CD1c-positive myeloid dendritic cell (primary cell): ENCODE data around the gene GALNT10.
A peak's percentile ranks its signal among the peaks of the same experiment; 100 is the strongest.

Experiments
- DNase-seq: peaks from one replicate; pipeline ENCODE4 v3.0.0-alpha.2; 2016; ENCODE audit errors: extremely low spot score

The GALNT10 gene

DNA sequence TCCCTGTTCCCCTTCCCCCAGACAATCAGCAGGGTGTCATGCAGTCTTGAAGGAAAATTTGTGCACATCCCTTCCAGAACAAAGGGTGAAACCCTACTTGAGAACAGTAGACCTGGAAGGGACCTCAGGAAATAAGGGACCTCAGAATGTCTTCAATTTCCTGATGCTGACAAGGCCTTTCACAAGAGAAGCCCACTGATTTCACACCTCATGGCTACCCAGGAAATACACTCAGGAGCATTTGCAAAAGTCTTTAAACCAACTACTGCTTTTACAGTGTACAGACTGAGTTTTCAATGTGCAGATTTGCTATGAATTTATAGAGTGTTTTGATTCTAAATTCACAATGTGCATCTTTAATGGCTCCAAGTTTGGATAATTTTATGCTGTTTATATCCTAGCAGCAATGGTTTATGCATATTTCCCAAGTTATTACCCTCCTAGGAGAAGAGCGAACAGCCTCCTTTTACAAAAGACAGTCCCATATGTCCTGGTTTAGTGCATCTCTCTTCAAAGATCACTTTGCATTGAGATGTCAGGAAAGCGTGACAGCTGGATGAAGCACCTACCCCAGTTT lies 74.8 kb downstream of the GALNT10 start:
- no peak for DNase-seq

DNA sequence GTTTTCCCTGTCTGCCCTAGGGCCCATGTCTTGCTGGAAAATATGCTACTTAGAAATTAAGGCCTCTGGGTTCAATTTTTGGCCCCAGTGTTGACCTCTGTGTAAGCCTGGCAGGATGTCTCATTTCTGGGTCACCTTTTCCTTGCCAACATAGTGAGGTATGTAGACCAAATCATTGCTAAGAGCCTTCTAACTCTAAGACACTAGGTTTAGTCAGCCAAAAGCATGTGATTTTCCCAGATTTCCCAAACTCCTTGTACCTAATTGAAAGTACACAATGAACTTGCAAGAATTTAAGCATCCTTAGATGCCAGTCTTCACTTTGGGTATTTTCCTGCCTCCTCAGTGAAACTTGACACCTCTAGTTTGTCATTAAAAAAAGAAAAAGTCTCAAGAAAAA lies 77.0 kb downstream of the GALNT10 start:
- no peak for DNase-seq

DNA sequence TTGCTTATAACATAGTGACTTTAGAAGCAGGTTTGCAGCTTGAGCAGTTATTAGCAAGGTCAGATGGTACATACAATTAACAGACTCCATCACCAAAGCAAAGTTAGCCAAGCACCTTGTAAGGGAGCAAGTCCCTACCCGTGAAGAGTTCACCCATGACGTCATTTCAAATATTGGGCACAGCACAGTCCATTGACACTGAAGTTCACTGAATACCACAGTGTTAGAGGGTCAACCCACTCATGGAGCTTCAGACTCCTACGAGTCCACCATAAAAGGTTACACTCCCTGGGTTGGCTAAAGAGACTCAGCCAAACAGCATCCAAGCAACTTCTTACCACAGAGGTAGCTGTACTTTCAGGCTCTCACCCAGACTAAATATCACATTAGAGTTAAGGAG lies 77.5 kb downstream of the GALNT10 start:
- no peak for DNase-seq

DNA sequence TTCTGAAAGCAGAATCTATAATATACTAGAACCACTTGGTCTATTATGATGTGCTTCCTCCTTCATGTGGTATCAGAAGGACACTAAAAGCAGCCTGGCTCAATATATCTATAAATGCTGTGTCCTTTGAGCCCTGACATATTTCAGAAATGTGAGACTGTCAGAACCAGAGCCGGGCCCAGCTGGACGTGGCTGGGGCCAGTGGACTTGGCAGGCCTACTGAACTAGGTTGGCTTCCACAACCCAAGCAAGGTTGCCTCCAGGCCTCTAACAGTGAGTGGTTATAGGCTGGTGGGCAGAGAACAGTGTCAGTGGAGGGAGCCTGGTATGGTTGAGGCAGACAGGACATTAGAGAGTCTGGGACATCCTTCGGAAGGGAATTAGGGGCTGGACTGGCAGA lies 78.9 kb downstream of the GALNT10 start:
- DNase-seq = no peak

- DNase-seq = no peak
These were observed 80.9 kb downstream of the GALNT10 start for GRCh38 chr5:154271466-154271865.

- DNase-seq = no peak
These were observed 81.5 kb downstream of the GALNT10 start for GRCh38 chr5:154271936-154272514.

DNA sequence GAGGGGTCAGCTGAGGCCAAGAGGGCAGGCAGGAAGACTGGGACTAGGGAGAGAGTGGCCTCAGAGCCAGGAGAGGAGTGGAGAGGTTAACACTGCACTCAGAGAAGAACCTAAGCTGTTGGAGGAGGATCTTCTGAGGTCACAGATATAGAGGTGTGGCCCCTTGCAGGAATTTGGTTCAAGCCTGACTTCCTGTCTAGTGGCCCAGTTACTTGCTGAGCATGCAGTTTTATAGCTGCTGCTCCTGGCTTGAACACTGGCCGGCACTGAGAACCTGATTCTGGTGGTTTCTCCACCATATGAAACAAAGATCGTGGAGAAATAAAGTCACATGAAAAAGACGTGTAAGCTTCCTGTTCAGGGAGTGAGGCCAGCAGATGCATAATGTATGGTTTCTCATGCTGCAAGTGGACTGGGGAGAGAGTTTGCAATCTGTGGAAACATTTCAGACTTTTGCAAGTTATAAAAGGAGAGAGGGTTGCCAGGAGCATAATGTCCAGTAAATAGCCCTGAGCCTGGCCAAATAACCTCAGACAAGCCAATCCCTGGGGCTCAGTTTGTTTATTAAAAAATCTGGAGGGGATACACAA lies 82.6 kb downstream of the GALNT10 start:
- peak; percentile 2 for DNase-seq

GRCh38 chr5:154273963-154274827 lies 83.7 kb downstream of the GALNT10 start:
- no peak for DNase-seq

DNA sequence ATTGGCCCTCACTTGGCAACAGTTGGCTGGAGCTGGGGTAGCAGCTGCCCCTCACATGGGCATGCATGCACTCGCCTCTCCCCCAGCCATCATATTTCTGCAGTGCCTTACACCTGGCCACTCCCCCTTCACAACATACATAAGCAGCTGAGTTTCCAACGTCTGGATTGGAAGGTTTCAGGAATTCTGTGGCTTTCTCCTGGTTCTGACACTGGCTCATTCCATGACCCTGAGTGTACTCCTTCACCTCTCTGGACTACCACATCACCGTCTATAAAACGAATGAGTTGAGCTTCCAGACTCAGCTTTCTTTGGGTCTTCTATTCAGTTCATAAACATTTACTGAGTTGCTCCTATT lies 84.3 kb downstream of the GALNT10 start:
- DNase-seq = no peak

DNA sequence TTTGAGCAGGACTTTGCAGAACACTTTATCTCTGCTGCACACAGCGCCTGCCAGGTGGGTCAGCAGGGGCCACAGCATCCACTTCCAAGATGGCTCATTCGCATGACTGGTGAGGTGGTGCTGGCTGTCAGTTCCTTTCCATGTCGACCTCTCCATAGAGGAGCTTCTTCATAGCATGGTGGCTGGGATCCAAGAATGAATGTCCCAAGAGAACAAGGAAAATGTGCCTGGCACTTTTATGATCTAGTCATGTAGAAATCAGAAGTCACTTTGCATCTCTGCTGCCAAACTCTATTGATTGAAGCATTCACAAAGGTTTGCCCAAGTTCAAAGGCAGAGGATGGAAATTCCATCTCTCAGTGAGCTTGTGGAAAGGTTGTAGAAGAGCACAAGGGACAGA lies 85.0 kb downstream of the GALNT10 start:
- no peak for DNase-seq

- DNase-seq = no peak
These were observed 85.9 kb downstream of the GALNT10 start for GRCh38 chr5:154276261-154276972.

GRCh38 chr5:154276973-154277331 lies 86.4 kb downstream of the GALNT10 start:
- DNase-seq = no peak

GRCh38 chr5:154277499-154277898 lies 87.0 kb downstream of the GALNT10 start:
- no peak for DNase-seq

DNA sequence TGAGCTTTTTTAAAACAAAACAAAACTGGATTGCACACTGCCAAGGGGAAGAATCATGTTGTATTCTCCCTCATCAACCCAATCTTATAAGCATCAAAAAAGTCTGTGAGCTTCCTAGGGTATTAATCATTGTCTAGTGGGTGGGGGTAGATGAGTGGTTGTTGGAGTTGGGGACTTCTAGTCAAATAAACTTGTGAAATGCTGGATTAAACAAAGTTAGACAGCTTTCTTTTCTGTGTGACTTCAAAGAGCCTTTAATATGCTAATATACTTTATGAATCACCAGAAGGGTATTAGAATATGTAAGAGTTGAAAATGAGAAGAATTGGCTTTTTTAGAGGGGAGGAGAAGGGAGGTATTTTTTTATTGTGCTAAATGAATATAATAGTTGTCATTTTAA lies 87.7 kb downstream of the GALNT10 start:
- no peak for DNase-seq

DNA sequence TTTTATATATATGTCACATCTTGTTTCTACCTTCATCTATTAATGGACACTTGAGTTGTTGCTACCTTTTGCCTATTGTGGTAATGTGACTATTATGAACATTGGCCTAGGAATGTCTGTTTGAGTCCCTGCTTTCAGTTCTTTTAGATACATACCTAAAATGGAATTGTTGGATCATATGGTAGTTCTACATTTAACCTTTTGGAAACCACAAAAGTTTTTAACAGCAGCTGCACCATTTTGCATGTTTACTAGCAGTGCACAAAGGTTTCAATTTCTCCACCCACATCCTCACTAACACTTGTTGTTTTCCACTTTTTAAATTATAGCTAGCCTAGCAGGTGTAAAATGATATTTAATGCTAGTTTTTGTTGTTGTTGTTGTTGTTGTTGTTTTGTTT lies 88.4 kb downstream of the GALNT10 start:
- DNase-seq = no peak

DNA sequence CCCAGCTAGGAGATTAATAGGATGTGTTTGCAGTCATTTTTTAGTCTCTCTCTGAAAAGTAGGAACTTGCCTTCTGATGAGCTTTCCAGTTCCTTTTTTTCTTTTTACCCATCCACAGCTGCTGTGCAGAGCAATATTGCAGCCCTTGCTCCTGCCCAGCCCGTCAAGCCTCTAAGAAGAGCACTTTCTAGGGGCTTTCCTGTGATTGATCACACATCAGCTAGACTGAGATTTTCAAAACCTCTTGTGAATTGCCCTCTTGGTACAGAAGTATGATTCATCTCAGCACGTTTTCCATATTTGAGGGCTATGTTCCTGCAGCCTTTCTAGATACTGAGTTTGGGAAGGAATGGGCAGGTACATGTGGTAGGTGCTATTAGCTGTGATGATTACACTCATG lies 93.9 kb downstream of the GALNT10 start:
- DNase-seq = peak; percentile 32

DNA sequence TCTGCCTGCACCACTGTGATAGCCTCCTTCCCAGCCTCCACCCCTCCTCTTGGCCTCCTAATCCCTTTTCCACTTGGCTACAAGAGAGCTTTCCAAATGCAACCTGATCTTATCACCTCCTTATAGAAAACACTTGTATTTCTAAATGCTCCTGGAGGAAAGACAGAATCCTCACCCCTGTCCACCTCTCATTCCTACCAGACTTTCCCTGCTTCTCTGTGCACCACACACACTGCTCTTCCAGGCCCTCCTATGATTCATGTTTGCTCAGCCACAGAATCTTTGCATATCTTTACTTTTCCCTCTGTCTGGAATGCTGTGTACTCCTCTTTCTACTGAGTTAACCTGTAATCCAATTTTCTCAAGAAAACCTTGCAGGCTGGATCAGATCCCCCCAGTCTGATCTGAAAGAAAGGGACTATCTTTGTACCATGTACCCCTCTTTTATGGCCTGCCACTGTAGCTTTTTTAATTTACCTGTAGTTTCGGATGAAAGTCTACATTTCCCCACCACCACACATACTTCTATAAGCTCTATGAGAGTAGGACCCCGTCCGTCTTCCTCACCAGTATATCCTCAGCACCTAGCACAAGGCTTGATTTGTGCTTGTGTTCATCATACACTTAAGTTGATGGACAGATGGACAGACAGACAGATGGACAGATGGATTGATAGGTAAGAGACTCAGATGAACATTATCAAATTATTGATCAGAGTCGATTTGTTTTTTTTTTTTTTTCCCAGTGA lies 95.3 kb downstream of the GALNT10 start:
- no peak for DNase-seq

DNA sequence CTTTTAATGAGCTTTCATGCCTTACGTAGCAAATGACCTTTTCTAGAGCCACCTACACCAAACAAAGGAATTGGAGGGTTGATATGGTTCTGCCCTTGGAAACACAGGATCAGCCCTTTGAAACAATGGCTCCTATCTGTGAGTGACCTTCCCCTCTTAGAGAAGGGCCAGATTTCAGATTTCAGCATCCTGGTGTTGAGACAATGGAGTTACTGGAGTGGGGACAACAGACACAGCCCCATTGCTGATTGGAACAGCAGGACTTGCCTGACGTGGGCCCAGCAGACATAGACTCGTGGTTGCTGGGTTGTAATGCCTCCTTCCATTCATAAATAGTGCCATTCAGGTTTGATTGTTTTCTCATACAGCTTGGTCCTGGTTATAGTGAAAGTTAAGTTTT lies 96.0 kb downstream of the GALNT10 start:
- no peak for DNase-seq

- DNase-seq = no peak
These were observed 96.6 kb downstream of the GALNT10 start for GRCh38 chr5:154287136-154287535.

DNA sequence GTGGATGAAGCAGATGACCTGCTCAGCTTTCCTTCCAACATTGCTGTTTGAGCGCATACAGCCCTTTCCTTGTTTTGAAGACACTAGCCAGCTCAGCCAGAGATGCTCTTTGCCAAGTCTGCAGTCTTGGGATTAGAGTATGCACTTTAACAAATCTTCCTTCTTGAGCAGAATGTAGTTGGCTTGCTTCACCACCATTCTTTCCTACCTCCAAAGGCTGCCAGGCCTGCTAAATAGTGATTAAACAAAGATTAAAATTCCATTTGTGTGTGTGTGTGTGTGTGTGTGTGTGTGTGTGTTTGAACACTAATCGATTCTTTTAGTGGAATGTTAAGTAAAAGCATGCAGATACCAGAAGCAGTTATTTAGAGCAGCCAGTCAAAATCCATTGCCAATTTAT lies 97.6 kb downstream of the GALNT10 start:
- no peak for DNase-seq

DNA sequence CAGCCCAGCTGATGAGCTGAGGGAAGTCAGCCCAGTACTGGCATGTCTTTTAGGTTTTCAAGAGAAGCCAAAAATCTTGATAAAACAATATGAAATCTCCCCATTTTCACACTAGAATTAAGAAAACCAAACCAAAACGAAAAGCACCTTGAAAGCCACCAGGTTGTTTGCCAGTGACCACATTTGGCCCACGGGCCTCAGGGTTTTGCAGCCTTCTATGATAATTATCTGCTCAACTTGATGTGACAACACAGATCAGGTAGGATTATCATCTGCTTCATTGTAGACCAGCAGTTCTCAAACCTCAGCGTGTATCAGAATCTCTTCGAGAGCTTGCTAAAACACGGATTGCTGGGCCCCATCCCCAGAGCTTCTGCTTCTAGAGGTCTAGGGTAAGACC lies 101.4 kb downstream of the GALNT10 start:
- DNase-seq = no peak

- no peak for DNase-seq
These were observed 102.7 kb downstream of the GALNT10 start for GRCh38 chr5:154293219-154293618.
